GM18498 (cell line): ENCODE data around the gene GRIP1.

ENCODE experiments used
- ATAC-seq: cut with Tn5 transposase; IDR thresholded peaks from one replicate; pipeline ENCODE4 v1.9.1; 2021; ENCODE audit warnings: mild to moderate bottlenecking, moderate library complexity; ENCODE audit not compliant: unreplicated experiment

The GRIP1 gene

DNA sequence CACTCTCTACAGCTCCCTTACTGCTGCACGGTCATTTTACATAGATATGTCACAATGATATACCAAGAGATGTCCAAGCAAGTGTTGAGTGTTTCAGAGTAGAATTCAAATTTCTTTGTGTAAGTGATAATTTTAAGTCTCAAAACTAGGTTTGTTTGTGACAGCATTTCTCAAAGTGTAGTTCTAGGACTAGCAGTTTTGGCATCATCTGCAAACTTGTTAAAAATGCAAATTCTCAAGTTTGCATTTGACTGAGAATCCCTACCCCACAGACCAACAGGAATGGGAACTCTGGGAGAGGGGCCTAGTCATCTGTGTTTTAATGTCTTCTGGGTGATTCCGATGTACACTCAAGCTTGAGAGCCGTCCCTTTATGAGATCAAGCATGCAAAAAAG, 279.0 kb downstream of the GRIP1 start:
- no peak for ATAC-seq

DNA sequence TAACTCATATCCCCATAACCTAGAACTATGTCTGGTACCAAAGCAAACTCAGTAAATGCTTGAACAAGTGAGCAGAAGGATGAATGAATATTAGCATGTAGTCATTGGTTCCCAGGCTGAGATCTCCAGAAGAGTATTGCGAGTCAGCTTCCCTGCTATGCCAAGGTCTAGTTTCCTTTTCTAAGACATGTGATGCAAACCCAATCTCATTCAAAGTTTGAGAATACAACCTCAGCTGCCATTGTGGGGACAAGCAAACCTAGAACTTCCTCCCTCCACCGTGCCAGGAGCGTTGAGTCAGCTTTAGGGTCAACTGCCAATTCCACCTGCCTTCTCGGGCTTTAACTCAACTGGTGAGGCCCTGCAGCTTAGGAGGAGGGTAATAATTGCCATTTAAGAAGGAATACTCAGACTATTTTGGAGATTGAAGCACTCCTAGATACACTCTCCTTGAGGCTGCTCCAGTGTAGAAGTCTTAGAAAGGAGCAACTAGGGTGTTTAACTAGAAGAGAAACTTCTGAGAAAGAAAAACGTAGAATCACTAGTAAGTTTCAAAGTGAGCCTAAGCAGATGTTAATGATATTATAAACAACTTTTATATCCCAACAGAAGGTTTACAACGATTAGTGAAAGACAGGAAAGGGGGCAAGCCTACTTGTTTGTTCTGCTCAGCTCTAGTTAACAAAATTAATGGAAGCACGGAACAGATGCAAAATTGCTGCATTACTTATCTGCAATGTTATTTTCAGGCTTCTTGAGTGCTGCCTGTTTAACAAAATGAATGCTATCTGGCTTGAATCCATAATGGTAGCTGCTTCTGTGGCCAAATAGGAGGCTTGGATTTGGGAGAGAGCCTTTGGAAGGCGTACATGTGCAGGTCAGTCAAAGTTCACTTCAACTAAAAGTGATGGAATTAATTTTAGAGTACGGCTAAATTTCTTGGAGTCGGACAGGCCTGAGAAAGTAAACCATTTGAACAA, 279.7 kb downstream of the GRIP1 start:
- no peak for ATAC-seq

DNA sequence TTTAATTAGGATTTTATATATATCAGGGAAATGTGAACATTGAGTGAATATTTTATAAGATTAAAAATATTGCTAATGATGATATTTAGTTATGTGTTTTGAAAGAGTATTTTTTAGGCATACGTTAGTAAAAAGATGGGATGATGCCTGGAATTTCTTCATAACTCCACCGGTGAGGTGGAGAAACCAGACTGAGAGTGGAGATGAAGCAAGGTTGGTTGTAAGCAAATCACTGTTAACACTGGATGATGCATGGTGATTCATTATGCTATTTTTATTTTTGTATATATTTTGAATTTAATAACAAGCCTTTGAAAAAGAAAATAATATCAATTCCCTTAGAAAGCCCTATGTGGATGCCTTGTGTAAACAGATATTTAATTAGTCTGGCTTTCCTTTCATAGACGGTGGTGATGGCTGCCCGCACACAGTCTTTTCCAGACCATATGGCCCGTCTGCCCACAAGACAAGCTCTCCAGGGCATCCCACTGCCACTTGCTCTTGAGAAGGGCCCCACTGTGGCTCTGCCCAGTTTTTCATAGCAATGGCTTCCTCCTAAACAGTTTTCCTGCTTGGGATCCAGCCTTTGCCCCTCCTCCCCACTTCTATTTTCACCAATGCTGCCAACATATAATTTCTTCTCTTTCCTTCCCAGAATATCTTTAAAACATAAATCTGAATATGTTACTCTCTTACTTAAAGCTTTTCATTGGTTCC, 281.1 kb downstream of the GRIP1 start:
- ATAC-seq: no peak

DNA sequence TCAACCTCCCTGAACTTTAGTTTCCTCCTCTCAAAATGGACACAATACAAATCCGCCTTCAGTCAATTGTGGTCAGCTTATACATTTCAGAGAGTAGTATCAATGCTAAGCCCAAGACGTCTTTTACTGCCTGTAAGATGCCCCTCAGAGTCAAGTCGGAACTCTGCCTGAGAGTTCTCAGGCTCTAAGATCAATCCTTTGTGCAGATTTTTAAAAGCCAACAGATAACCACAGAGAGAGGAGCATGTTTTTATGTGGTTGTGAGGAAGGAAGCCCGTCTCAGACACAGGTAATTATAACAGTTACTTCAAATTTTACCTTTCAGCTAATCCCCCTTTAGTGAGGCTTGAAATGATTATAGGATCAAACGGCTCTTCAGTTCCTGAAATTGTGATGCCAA, 285.0 kb downstream of the GRIP1 start:
- ATAC-seq: no peak

DNA sequence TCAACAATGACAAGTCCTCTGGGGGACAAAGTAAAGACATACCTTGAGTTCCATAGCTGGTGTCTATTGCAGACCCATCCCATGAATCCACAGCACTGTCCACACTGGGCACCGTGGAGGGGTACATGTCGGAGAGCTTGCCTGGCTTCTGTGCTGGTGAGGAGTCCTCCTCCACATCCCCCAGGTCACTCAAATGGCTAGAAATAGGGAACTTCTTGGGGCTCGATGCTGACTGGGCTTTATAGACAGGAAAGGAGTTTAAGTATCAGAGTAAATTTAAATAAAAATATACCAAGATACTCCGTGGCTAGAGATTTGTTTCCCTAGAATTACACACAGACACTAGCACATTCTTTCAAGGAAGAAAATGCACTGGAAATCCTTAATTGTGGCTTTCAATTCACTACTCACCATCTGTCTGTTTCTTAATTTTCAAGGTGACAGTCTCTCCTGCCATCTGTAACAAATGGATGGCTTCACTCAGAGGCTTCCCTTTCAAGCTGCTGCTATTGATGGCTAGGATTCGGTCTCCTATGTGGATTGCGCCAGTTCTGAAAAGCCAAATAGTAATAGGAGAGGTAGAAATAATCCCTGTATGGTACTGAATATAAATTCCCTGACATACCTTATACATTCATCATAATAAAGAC, 286.5 kb downstream of the GRIP1 start:
- no peak for ATAC-seq

DNA sequence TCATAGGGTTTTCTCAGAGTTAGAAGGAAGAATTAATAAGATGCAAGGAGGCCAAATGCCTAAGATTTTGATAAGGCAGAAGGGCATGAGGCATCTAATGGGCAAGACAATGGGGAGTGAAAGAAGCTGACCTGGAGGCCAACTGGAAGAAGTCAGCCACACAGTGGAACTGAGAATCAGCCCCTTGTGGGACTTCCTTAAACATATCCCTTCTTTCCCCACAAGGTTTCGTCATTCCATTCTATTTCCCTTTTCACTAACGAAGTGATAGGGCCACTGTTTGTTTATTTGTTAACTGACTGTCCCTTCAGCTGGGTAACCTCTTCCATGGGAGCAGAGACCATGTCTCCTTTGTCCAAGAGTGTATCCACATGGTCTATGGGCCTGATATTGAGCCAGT, 290.4 kb downstream of the GRIP1 start:
- ATAC-seq: no peak

DNA sequence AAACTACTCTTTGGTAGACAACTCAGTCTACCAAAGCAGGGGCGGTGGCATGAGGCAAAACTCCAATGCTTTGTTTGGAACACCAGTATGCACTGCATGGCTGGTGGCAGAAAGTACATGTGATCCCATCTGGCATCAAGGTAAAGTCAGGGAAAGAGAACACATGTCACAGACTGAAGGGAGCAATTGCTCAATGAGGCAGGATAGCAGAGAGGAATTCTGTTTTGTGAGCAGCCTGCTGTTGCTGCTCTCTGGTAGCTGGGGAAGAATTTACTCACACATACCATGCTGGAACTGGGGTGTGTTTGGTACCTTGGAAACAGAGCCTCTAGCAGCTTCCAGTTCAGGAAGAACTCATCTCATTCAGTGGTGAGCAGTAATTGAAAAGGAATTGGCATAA, 291.8 kb downstream of the GRIP1 start:
- no peak for ATAC-seq

DNA sequence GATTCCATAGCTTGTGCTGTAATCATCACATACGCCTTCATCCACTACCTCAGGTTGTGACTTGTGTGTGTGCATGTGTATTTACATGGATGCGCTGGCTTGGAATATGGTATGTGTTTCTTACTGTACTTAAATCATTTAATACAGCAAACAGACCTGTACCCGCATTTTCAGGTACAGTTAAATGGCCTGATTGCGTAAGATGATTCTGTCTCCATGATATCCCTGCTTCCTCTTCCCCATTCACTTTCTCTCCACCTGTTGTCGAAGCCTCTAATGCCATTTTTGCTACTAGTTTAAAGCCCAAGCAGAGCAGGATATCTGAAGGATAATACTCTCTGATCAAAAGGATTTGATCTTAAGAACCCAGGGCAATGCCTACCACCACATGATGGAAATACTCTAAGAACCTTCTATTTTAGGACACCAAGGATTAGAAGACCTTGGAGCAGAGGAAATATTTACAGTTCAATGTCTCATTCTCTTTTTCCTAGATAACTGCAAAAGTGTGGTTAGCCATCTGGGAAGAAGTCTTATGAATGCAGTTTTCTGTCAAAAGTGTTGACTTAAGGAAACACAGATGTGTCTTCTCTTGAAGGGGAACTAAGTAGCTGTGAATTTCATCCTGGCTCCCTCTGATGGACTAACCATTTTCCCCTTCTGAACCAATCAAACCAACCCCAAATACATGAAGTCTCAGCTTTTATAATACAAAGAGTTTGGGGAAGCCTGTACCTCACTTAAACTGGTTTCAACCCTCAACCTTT, 297.9 kb downstream of the GRIP1 start:
- no peak for ATAC-seq

DNA sequence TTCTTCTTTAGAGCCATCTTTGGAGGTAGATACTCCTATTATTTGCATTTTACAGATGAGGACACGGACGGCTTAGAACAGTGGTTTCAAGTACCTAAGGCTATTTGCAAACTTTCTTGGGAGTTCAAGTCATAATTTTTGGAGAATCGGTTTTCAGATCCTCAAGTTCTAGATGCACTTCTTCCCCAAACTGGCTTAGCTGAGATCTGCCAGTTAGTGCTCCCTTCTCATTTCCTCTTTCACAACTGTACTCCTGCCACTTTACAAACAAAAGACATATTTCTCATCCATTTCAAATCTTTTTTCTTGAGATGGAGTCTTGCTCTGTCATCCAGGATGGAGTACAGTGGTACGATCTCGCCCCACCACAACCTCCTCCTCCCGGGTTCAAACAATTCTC, 299.3 kb downstream of the GRIP1 start:
- ATAC-seq: no peak

DNA sequence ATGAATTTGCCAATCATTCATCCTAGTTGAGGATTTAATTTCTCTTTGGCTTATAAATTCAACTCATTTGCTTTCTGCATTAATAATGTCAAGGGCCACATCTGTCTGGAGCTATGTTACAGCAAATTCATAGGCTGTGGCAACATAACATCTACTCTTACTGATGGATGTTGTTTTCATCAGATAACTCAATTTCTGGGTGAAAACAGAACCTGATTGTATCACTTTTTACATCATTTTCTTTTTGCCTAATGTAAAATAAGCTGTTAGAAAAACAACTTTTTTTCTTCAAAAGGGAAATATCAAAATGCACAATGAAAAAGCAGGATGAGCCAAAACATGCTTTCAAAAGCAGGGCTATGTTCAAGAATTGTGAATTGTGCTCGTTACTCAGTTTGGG, 303.3 kb downstream of the GRIP1 start:
- ATAC-seq: no peak

DNA sequence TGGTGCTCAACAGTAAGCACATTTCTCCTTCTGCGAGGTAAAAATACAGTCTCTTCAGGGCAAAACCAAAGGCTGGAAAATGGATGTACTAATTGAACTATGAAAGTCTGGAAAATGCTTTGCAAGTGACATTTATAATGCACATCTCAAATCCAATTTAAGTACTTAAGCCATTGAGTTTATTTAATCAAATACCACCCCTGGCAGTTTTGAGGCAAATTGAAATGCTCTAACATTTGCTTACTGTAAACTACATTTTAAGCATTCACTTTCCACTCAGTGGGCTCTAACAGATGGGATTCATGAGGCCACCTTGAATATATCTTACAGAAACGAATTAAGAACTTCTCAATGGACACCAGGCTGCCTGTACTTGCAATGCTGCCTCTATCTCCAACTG, 306.9 kb downstream of the GRIP1 start:
- no peak for ATAC-seq

DNA sequence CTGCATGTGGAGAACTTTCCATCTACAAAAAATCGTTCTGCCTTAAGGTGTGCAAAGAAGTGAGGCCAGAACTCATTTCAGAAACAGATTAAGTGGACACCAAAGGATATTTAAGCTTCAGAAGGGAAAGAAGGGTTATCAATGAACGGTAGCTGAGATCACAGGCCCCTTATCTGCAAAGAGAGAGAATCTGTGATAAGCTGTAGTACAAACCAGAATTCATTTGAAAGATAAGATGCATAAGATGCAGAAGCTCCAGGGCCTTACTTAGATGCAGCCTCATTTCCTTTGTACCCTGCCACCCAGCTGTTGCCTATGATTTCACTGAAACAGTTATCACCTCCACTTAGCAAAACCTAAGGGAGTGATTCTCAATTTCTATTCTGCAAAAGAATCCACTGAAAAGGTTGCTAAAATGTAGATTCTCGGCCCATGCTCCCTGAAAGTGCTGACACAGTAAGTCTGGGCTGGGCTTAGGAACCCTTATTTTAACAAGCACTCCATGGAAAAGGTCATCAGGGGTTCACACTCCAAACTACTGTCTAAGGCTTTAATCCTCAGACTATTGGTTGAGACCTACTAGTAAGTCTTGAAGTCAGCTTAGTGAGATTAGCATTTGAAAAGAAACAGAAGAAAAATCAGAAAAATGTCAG, 311.7 kb downstream of the GRIP1 start:
- no peak for ATAC-seq

DNA sequence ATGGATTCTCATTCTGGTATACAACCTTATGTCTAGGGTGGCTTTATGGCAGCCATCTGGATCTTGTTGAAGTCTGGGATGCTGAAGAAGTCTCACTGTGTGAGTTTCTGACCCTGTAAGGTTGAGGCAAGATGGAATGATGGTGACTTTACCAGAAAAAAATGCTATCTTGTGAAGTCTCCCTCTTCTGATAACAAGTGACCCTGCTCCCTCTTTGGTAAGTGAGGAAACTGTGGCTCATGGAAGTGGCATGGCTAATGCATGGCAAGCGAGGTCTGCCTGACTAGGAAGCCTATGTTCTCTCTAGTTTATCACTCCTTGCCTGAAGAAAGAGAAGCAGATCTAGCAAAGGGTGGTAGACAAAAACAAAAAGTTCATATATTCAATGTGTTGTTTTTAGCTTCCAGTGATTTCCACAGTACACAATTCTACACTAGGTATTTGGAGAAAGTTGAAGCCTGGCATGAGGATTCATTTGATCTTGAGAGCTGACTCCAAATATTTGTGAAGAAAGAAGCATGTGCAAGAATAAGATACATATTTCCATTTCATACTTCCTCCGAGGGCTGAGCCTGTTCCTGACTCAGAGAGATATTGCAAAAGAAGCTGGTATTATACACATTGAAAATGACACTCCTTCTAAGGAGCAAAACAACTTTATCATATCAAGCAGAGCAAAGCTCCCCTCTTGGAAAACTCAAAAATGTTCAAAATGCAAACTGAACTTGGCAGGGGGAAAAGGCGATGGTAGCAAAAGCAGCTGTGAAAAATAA, 313.0 kb downstream of the GRIP1 start:
- no peak for ATAC-seq

DNA sequence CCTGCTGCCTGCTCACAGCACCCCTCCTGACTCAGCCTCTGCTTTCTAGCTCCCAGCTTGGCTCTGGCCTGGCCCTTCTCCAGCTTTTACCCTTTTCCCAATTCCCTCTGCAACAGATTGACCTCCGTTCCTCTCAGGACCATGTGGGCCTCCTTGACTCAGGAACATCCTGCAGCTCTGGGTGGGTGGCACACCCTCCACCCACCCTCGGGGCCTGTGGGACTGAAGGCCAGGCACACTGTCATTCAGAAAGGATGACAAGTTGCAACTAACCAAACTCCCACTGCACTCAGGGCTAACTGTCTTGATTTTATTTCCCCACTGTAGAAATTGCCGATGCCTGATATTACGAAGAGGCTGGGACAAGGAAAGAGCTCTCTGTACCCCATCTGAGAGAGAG, 317.2 kb downstream of the GRIP1 start:
- ATAC-seq: no peak

DNA sequence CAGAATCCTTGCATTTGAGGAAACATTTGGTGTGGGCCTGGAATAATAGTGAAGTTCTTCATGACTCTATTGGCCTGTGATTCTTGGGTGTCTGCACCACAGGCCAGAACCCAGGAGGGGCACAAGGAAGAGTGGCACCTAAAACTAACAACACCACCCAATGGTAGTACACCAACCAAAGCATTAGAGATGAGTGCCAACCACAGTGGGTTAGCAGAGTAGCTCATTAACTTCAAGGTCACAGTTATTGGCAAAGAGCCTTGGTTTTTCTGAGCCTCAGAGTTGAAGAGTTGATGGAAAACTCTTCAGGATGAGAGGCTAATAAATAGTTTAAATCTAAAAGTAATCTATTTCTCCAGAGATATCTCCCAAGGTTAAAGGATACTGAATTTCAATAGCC, 319.6 kb downstream of the GRIP1 start:
- no peak for ATAC-seq

DNA sequence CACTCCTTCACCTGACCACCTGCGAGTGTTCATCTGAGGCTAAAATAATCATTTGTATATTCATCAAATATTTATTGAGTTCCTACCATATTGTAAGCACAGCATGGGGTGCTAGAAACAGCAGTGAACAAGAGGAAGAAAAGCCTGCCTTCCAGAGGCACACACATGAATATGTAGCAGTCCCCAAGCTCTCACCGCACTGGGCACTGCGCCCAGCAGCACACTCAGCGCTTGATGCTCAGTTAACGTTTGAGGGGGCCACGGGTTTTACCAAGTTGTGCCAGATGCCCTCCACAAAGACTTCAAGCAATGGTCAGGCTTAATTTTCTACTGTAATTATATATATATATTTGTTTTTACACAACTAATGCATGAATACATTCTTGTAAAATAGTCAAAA, 324.6 kb downstream of the GRIP1 start:
- ATAC-seq: no peak

DNA sequence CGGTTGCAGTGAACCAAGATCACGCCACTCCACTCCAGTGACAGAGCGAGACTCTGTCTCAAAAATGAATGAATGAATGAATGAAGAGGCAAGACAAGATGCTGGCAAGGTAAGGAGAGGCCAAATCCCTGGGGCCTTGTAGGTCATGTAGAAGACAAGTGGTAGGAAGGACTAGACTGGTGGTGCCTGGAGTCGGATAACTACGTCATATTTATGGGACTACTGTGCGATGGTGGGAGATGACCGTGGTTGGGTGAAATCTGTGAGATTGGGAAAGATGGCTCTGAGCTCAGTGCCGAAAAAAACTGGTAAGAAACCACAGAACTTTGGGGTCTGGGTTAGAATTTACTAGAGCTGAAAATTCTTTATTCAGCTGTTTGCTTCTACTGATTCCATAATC, 326.0 kb downstream of the GRIP1 start:
- no peak for ATAC-seq

DNA sequence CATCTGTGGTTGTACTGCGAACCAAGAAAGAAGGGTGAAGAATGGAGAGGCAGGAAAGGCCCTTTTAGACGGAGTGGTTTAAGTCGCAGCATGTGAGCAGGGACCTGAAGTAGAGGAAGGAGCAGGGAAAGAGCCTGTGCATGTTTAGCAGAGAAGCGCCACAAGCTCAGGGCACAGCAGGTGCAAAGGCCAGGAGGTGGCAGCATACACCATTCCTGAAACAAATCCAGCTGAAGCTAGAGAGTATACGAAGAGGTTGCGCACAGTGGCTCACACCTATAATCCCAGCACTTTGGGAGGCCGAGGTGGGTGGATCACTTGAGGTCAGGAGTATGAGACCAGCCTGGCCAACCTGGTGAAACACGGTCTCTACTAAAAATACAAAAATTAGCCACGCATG, 326.7 kb downstream of the GRIP1 start:
- ATAC-seq: no peak

DNA sequence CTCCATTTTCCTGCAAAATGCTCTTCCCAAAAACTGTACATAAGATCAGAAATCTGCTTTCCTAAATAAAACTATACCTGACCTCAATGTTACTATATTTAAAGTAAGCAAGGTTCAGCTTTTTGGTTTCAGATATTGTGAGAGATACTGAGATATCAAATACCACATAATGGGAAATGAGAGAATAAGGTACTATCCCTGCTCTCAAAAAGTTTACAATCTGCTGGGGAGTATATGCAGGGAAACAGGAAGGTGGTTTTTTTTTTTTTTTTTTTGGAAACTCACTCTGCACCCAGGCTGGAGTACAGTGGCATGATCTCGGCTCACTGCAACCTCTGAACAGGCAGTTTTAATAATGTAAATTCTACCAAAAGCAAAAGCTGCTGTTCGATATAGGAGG, 327.6 kb downstream of the GRIP1 start:
- ATAC-seq: no peak

DNA sequence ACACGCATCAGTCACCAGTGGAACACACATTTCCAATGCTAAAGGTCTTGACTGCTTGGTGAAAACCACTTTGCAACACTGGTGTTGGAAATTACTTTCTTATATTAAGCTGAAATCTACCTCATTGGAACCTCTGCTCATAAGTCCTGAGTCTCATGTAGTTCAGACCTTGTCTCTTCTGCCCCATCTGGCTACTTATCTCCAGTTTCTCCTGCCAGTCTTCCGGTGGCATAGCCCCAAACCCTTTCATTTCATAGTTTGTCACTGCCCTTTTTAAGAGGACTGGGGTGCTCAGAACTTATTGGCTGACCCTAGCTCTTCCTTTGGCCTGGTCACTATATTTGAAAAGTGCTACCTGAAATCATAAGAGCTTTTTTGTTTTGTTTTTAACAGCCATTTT, 332.9 kb downstream of the GRIP1 start:
- no peak for ATAC-seq
